Activated CD8-positive, alpha-beta memory T cell treated with anti-CD3 and anti-CD28 coated beads for 24 hours (primary cell): ENCODE results near the gene NUMB.
"Not testable (repeated sequence)": the region's sequence is repeated elsewhere in the genome, so short reads cannot be mapped to it uniquely, and the experiment has no call there.

ENCODE experiments used
- DNase-seq: peaks from one replicate; pipeline ENCODE4 v3.0.0-alpha.2; 2020

The NUMB gene

GRCh38 chr14:73344319-73344718, 114.0 kb downstream of the NUMB start:
- no peak for DNase-seq

- no peak for DNase-seq
Measured at GRCh38 chr14:73342670-73343069, 115.7 kb downstream of the NUMB start.

- DNase-seq, result no peak
Measured at GRCh38 chr14:73339846-73340595, 118.3 kb downstream of the NUMB start.

GRCh38 chr14:73339206-73339605, 119.1 kb downstream of the NUMB start:
- DNase-seq, result no peak

- DNase-seq, result no peak
Measured at GRCh38 chr14:73338551-73338950, 119.8 kb downstream of the NUMB start.

- no peak for DNase-seq
Measured at GRCh38 chr14:73333031-73333430, 125.3 kb downstream of the NUMB start.

- DNase-seq, result no peak
Measured at GRCh38 chr14:73325630-73326299, 132.6 kb downstream of the NUMB start.

GRCh38 chr14:73325063-73325462, 133.3 kb downstream of the NUMB start:
- no peak for DNase-seq

- DNase-seq, result no peak
Measured at GRCh38 chr14:73324533-73324932, 133.8 kb downstream of the NUMB start.

- DNase-seq, result no peak
Measured at GRCh38 chr14:73323896-73324399, 134.4 kb downstream of the NUMB start.

GRCh38 chr14:73313151-73313550, 145.2 kb downstream of the NUMB start:
- DNase-seq, result no peak

GRCh38 chr14:73312687-73313086, 145.7 kb downstream of the NUMB start:
- no peak for DNase-seq

- DNase-seq, result no peak
Measured at GRCh38 chr14:73311708-73312030, 146.7 kb downstream of the NUMB start.

GRCh38 chr14:73309207-73309606, 149.1 kb downstream of the NUMB start:
- DNase-seq, result not testable (repeated sequence)

- no peak for DNase-seq
Measured at GRCh38 chr14:73307261-73307660, 151.1 kb downstream of the NUMB start.

GRCh38 chr14:73305499-73305898, 152.8 kb downstream of the NUMB start:
- DNase-seq, result no peak

GRCh38 chr14:73295198-73295796, 163.0 kb downstream of the NUMB start:
- no peak for DNase-seq

GRCh38 chr14:73293782-73294781, 164.3 kb downstream of the NUMB start:
- no peak for DNase-seq

- no peak for DNase-seq
Measured at GRCh38 chr14:73290279-73290678, 168.1 kb downstream of the NUMB start.

- no peak for DNase-seq
Measured at GRCh38 chr14:73289729-73290128, 168.6 kb downstream of the NUMB start.

GRCh38 chr14:73289308-73289707, 169.0 kb downstream of the NUMB start:
- DNase-seq, result no peak

GRCh38 chr14:73287071-73287470, 171.3 kb downstream of the NUMB start:
- DNase-seq, result no peak

GRCh38 chr14:73286598-73286997, 171.7 kb downstream of the NUMB start:
- no peak for DNase-seq
